Central memory CD4-positive, alpha-beta T cell (primary cell): ENCODE results near the gene NFATC3.
"Not testable (repeated sequence)": the region's sequence is repeated elsewhere in the genome, so short reads cannot be mapped to it uniquely, and the experiment has no call there.

ENCODE experiments used
- DNase-seq: peaks from one replicate; pipeline ENCODE4 v3.0.0; 2022

NFATC3 gene

GRCh38 chr16:68090130-68090529 is 5.0 kb downstream of the NFATC3 start:
- DNase-seq = no peak

GRCh38 chr16:68090533-68090932 is 5.4 kb downstream of the NFATC3 start:
- no peak for DNase-seq

- no peak for DNase-seq
These were observed 6.5 kb downstream of the NFATC3 start for GRCh38 chr16:68091380-68092261.

GRCh38 chr16:68092275-68092674 is 7.1 kb downstream of the NFATC3 start:
- DNase-seq = not testable (repeated sequence)

- peak; percentile 38 for DNase-seq
These were observed 8.8 kb downstream of the NFATC3 start for GRCh38 chr16:68093816-68094613.

GRCh38 chr16:68094614-68094934 is 9.4 kb downstream of the NFATC3 start:
- DNase-seq = no peak

GRCh38 chr16:68096491-68096890 is 11.3 kb downstream of the NFATC3 start:
- DNase-seq = no peak

- no peak for DNase-seq
These were observed 11.9 kb downstream of the NFATC3 start for GRCh38 chr16:68097088-68097487.

GRCh38 chr16:68097895-68098294 is 12.7 kb downstream of the NFATC3 start:
- no peak for DNase-seq

GRCh38 chr16:68100488-68100887 is 15.3 kb downstream of the NFATC3 start:
- DNase-seq = no peak

GRCh38 chr16:68105611-68106010 is 20.4 kb downstream of the NFATC3 start:
- DNase-seq = no peak

GRCh38 chr16:68107230-68107928 is 22.2 kb downstream of the NFATC3 start:
- peak; percentile 19 for DNase-seq

GRCh38 chr16:68109156-68109555 is 24.0 kb downstream of the NFATC3 start:
- not testable (repeated sequence) for DNase-seq

- not testable (repeated sequence) for DNase-seq
These were observed 25.4 kb downstream of the NFATC3 start for GRCh38 chr16:68110611-68111010.

- DNase-seq = no peak
These were observed 26.2 kb downstream of the NFATC3 start for GRCh38 chr16:68111379-68111778.

- no peak for DNase-seq
These were observed 28.0 kb downstream of the NFATC3 start for GRCh38 chr16:68113059-68113761.

- no peak for DNase-seq
These were observed 28.6 kb downstream of the NFATC3 start for GRCh38 chr16:68113765-68114240.

GRCh38 chr16:68114939-68115338 is 29.8 kb downstream of the NFATC3 start:
- not testable (repeated sequence) for DNase-seq

GRCh38 chr16:68115851-68116250 is 30.7 kb downstream of the NFATC3 start:
- DNase-seq = no peak

GRCh38 chr16:68116256-68116867 is 31.2 kb downstream of the NFATC3 start:
- peak; percentile 15 for DNase-seq

- DNase-seq = no peak
These were observed 32.7 kb downstream of the NFATC3 start for GRCh38 chr16:68117884-68118283.

GRCh38 chr16:68118954-68119353 is 33.8 kb downstream of the NFATC3 start:
- not testable (repeated sequence) for DNase-seq
